Pancreas (tissue), 10 donors: ENCODE measurements around the gene PUM1. TPM values are rescaled to one million over a fixed set of nuclear protein-coding genes. Genes with fewer than 3 reads are reported as not detected.

Experiments used
- ATAC-seq, 4 donors: fragments of 200-7000 bp; cut with Tn5 transposase; one replicate each; pipeline versions ENCODE4 v1.8.0 to v1.9.1; 2020; ENCODE audit warnings: mild to moderate bottlenecking in 4 of 4, moderate library complexity in 4 of 4
- DNase-seq, 6 donors: peaks; one replicate each; pipeline ENCODE4 v3.0.0-alpha.2; 2020
- FAIRE-seq: peaks from 2 replicates; lab custom pipeline; 2012; peaks lifted over from hg19 to GRCh38; lab: Jason Lieb, UNC
- H3K27ac ChIP-seq, 4 donors: fragments of 200-600 bp; sonication (generic); 1 replicate in 3 of 4; 2 replicates in 1 of 4; pipeline versions ENCODE4 v1.5.0 to v1.8.0; 2020
- H3K27me3 ChIP-seq, 4 donors: fragments of 200-600 bp; one replicate each; pipeline ENCODE4 v1.8.0; 2021
- H3K36me3 ChIP-seq, 3 donors: fragments of 200-600 bp; sonication (generic) in 1 of 3; one replicate each; pipeline versions ENCODE4 v1.5.0 to v1.8.0; 2020 to 2021
- H3K4me1 ChIP-seq, 3 donors: fragments of 200-600 bp; one replicate each; pipeline ENCODE4 v1.8.0; 2021
- H3K4me3 ChIP-seq, 4 donors: fragments of 200-600 bp; sonication (generic) in 2 of 4; one replicate each; pipeline versions ENCODE4 v1.5.0 to v1.8.0; 2020 to 2021
- H3K9me3 ChIP-seq, 4 donors: fragments of 200-600 bp; one replicate each; pipeline ENCODE4 v1.8.0; 2021
- WGBS, 2 donors: extraction: QIAGEN DNeasy Blood & Tissue Kit; methylation state at CpG; one replicate each; pipeline ENCODE4 v1.1.7; 2013; 5-methylcytosine and 5-hydroxymethylcytosine counted together
- intact Hi-C, 3 donors: fragments of 100-400 bp; cut with DNase I; formaldehyde crosslinking; loops; one replicate each; pipeline versions ENCODE4 v1.11.1 to v1.14.2; 2022
- polyA plus RNA-seq, 2 donors: library from polyadenylated mRNA; stranded (reverse); fragments of 200-250 nt; gene quantifications; one replicate each; pipeline ENCODE4 v1.2.3, GENCODE V29; 2013
- total RNA-seq, 6 donors: library from RNA; stranded (reverse); fragmentation: NEBNext Ultra II Directional in 4 of 6; extraction: Animal tissue kit (Norgen Biotek cat#: 25700) in 4 of 6; gene quantifications; one replicate each; pipeline versions ENCODE4 v1.2.1 to v1.2.4, GENCODE V29; 2021 to 2023
- TF ChIP-seq, protein P1 (sequence below), 4 donors: fragments of 200-600 bp; sonication (generic) in 3 of 4; IDR thresholded peaks; one replicate each; pipeline versions ENCODE4 v1.5.0 to v1.8.0; 2021; ENCODE audit warnings: antibody characterized with exemption in 4 of 4
- donor health status: healthy with polysubstance abuse.
- donor health status: DM: no; HTN: no; CAD: no; lungs with moderate emphysema.
- donor health status: DM: no; HTN: no; CAD: no.
- donor health status: control.
- donor health status: control.
- donor health status: Bipolar disorder and iron deficiency.
- donor health status: DM: yes; HTN: yes; CAD: no.
- donor health status: DM: no; HTN: no; CAD: no.
- donor health status: DM: no; HTN: no; CAD: no.
- donor health status: DM: yes; HTN: yes; CAD: no.

PUM1 gene
- total and polyA plus RNA-seq, 8 donors: 16.9 to 75.8 (median 43.1) TPM

GRCh38 chr1:30907481-30908315, 157.8 kb downstream of the PUM1 start:
- intact Hi-C loops: loop anchor here in 1 of 3 donors (5.0 kb wide), 1 partner anchor 185 kb away; the partner anchor contains the start of gene MATN1
- no peak for FAIRE-seq
- 20 to 25% methylated on average over 28 to 47 of the region's 47 CpGs for WGBS, 2 donors

DNA sequence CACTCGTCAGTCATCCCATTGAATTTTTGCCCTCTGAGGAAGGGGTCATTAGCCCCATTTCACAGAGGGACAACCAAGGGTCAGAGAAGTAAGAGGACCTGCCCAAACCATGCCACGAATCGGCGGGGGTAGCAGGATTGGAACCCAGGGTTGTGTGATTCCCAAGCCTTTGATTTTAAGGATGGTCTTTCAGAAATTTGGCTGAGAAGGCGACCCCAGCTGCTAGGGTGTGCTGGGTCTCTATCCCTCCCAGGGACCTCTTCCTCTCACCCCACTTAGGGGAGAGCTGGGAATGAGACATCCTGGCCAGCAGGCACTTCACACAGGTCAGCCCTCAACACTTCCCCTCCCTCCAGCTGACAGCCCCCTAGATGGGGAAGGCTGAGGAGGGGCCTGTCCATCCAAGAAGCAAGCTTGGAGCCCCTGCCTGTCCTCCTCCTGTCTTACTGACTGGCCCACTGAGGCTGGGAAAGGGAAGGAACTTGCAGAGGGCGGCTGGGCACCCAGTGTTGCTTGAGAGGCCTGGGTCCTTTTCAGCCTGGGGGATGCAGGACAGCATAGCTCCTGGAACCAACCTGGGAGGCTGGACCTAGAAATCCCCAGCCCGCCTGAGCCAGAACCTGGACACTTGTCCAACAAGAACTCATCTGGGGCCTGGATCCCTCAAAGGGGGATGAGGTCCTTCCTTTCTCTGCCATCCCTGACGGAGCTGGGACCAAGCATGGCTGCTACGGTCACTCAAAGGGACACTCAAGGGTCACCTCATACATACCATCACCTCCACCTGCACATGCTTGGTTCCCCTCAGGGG, 158.7 kb downstream of the PUM1 start:
- ATAC-seq: no peak
- Histone ChIP-seq H3K4me3 (no peak overlapping the region), H3K27me3 (no peaks in the 10 kb centered on the region), H3K4me1 (peaks cover 0 to 6% (median 0%) of the 10 kb centered on the region in 3 donors), H3K27ac (no peak overlapping the region), H3K36me3 (no peaks in the 10 kb centered on the region), H3K9me3 (no peaks in the 10 kb centered on the region)
- no peak for DNase-seq
- 93 to 98% methylated on average over 9 of the region's 9 CpGs for WGBS, 2 donors
- intact Hi-C loops: loop anchor here in 1 of 3 donors (5.0 kb wide), 1 partner anchor 185 kb away; the partner anchor contains the start of gene MATN1
- no peak for FAIRE-seq
- TF ChIP-seq, protein P1, sequence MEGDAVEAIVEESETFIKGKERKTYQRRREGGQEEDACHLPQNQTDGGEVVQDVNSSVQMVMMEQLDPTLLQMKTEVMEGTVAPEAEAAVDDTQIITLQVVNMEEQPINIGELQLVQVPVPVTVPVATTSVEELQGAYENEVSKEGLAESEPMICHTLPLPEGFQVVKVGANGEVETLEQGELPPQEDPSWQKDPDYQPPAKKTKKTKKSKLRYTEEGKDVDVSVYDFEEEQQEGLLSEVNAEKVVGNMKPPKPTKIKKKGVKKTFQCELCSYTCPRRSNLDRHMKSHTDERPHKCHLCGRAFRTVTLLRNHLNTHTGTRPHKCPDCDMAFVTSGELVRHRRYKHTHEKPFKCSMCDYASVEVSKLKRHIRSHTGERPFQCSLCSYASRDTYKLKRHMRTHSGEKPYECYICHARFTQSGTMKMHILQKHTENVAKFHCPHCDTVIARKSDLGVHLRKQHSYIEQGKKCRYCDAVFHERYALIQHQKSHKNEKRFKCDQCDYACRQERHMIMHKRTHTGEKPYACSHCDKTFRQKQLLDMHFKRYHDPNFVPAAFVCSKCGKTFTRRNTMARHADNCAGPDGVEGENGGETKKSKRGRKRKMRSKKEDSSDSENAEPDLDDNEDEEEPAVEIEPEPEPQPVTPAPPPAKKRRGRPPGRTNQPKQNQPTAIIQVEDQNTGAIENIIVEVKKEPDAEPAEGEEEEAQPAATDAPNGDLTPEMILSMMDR (IDR thresholded peaks at IDR 0.05): no peak

More at GRCh38 chr1:30907481-30908315, 157.8 kb downstream of the PUM1 start:
- TF ChIP-seq, protein P1 (IDR thresholded peaks at IDR 0.05): no peak
- no peaks in the 10 kb centered on the region for H3K4me1 ChIP-seq
- no peaks in the 10 kb centered on the region for H3K27me3 ChIP-seq
- no peak for ATAC-seq
- DNase-seq: peak in 2 of 6 donors; percentile 21 to 60
- no peaks in the 10 kb centered on the region for H3K9me3 ChIP-seq
- no peak overlapping the region for H3K27ac ChIP-seq
- no peaks in the 10 kb centered on the region for H3K36me3 ChIP-seq
- peak overlapping the region in 2 of 4 donors; percentile 46 to 50 for H3K4me3 ChIP-seq

DNA sequence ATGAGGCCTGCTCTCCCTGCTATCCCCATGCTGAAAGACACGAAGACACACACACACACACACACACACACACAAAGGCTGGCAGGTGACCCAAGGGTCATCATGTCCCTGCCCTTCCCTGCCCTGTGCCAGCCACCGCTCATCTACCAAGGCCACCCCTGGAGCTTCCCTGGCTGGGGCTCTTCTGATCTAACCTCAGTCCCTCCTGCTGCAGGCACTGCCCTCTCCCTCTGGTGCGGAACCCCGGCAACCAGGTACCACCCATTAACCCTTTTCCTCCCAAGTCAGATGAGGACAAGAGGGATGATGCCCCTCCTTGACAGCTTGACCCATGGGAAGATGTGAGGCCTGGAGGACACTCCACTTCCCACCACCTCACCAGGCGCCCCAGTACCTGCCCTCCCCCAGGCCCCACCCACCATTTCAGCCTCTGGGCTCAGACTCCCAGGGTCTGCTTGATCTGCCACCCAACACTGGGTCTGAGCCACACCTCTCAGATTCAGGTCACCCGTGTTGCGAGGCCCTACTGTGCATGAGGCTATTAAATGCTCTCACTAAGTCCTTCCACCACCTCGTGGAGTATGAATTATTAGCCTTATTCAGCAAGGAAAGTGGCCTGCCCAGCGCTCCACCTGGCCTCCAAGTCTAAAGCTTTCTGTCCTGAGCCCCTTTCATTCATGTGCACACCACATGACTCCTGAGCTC, 159.4 kb downstream of the PUM1 start:
- H3K27ac ChIP-seq: no peak overlapping the region
- intact Hi-C loops: loop anchor here in 1 of 3 donors (5.0 kb wide), 1 partner anchor 184 kb away; the partner anchor contains the start of gene MATN1
- H3K36me3 ChIP-seq: no peaks in the 10 kb centered on the region
- 58 to 67% methylated on average over 9 of the region's 9 CpGs for WGBS, 2 donors
- DNase-seq (no peak), FAIRE-seq (no peak), ATAC-seq (no peak)
- H3K27me3 ChIP-seq: no peaks in the 10 kb centered on the region
- TF ChIP-seq, protein P1 (IDR thresholded peaks at IDR 0.05): no peak
- no peak overlapping the region for H3K4me3 ChIP-seq
- H3K9me3 ChIP-seq: no peaks in the 10 kb centered on the region
- peaks cover 0 to 7% (median 0%) of the 10 kb centered on the region in 3 donors for H3K4me1 ChIP-seq

- FAIRE-seq: no peak
- no peaks in the 10 kb centered on the region for H3K36me3 ChIP-seq
- TF ChIP-seq, protein P1 (IDR thresholded peaks at IDR 0.05): no peak
- H3K27ac ChIP-seq: no peak overlapping the region
- DNase-seq: no peak
- no peaks in the 10 kb centered on the region for H3K27me3 ChIP-seq
- no peaks in the 10 kb centered on the region for H3K9me3 ChIP-seq
- H3K4me3 ChIP-seq: no peak overlapping the region
- H3K4me1 ChIP-seq: peaks cover 0 to 7% (median 0%) of the 10 kb centered on the region in 3 donors
- 84 to 89% methylated on average over 1 of the region's 1 CpG for WGBS, 2 donors
- intact Hi-C loops: loop anchor here in 1 of 3 donors (5.0 kb wide), 1 partner anchor 183 kb away; the partner anchor contains the start of gene MATN1
- ATAC-seq: no peak
Measured at GRCh38 chr1:30905403-30905802, 160.1 kb downstream of the PUM1 start.
